Activated B cell treated with CpG ODN at 0.5 μM for 24 hours (primary cell): ENCODE results near the gene B4GAT1. TPM values are rescaled to one million over a fixed set of nuclear protein-coding genes. Genes with fewer than 3 reads are reported as not detected.
"Not testable (repeated sequence)": the region's sequence is repeated elsewhere in the genome, so short reads cannot be mapped to it uniquely, and the experiment has no call there.

ENCODE experiments used
- ATAC-seq: fragments of 200-7000 bp; cut with Tn5 transposase; one replicate; pipeline ENCODE4 v1.10.0; 2021; ENCODE audit warnings: low read depth, mild to moderate bottlenecking, moderate library complexity
- CTCF ChIA-PET: fragments of 350-600 bp; sonication (Branson Sonifier 250); formaldehyde crosslinking; loops from one replicate; lab custom pipeline; 2021; ENCODE audit warnings: antibody characterized with exemption; lab: Charles Lee
- POLR2A ChIA-PET: fragments of 350-600 bp; sonication (Branson Sonifier 250); formaldehyde crosslinking; loops from one replicate; lab custom pipeline; 2021; ENCODE audit warnings: antibody characterized with exemption; lab: Charles Lee
- DNase-seq: peaks from one replicate; pipeline ENCODE4 v3.0.0; 2022
- H3K27ac Mint-ChIP-seq: one replicate; pipeline ENCODE4 v1.8.0; 2020; ENCODE audit warnings: mixed read lengths
- H3K27me3 Mint-ChIP-seq: one replicate; pipeline ENCODE4 v1.8.0; 2021; ENCODE audit warnings: mixed read lengths
- H3K36me3 Mint-ChIP-seq: one replicate; pipeline ENCODE4 v1.8.0; 2021; ENCODE audit warnings: low read depth, mixed read lengths
- H3K4me1 Mint-ChIP-seq: one replicate; pipeline ENCODE4 v1.8.0; 2021; ENCODE audit warnings: mixed read lengths
- H3K4me3 Mint-ChIP-seq: one replicate; pipeline ENCODE4 v1.8.0; 2020; ENCODE audit warnings: mild to moderate bottlenecking, mixed read lengths
- H3K9me3 Mint-ChIP-seq: one replicate; pipeline ENCODE4 v1.8.0; 2020; ENCODE audit warnings: mixed read lengths
- intact Hi-C: fragments of 100-400 bp; cut with micrococcal nuclease; formaldehyde crosslinking; loops from one replicate; pipeline ENCODE4 v1.15.1; 2024
- total RNA-seq: library from RNA; stranded (reverse); gene quantifications from 2 replicates; pipeline ENCODE4 v1.2.3, GENCODE V29; 2022
- TF ChIP-seq, protein P1 (sequence below): fragments of 200-600 bp; IDR thresholded peaks from one replicate; pipeline ENCODE4 v1.8.0; 2022; ENCODE audit warnings: antibody characterized with exemption, mild to moderate bottlenecking

Gene B4GAT1
- total RNA-seq, 1 donor from 2014 or later: 1.9 TPM

DNA sequence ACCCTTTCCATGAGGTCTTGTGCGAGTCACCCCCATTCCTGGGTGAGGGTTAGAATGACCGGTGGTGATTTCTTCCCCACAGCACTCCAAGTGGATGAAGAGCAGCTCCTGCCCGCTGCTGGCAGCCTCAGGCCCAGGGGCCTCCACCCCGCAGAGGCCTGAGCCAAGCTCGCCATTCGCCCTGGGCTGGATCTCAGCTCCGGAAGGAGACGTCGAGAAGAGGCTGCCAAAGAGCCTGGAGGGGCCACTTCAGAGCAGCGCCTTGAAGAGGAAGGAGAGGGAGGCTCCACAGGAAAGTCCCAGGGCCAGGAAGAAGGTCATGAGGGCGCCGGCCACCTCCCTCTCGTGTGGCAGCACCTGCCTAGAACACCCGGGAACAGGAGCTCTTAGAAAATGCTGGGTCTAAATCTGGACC is 15.8 kb upstream of the B4GAT1 start:
- no peaks in the 10 kb centered on the region for H3K4me1 Mint-ChIP-seq

DNA sequence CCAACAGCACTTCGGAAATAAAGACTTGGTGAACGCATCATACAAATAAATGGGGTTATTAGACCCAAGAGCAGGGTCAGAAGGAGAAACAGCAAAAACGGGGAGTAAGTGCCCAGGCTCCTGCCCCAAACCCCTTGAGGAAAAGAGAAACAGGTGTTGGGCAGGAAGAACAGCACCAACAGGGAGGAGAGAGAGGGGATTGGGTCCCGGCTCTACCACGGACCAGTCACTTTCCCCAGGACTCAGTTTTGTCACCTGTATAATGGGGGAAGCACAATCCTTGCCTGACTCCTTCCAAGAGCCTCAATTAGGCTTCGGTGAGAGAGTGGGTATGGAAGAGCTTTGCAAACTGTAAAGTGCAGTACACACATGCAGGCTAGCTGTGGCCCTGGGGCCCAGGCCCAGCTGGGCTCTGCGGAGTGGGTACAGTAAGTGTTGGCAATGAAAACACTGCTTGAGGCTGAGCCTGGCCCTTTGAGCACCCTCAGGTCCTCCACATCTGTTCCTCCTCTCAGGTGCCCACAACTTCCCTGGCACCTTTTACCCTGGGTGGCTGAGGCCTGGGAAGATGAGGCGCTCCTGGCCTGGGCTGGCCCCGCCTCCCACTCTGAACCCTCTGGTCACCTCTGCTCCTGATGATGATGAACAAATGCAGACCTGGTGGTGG is 15.2 kb upstream of the B4GAT1 start:
- intact Hi-C loops: no loop called here
- Mint-ChIP-seq H3K36me3 (no peaks in the 10 kb centered on the region), H3K27me3 (no peaks in the 10 kb centered on the region), H3K4me1 (no peaks in the 10 kb centered on the region), H3K9me3 (no peaks in the 10 kb centered on the region), H3K27ac (no peak overlapping the region), H3K4me3 (no peak overlapping the region)
- DNase-seq (no peak), ATAC-seq (no peak)
- CTCF ChIA-PET: interaction anchor here (1.1 to 2.2 kb wide), 2 partner anchors 16 to 23 kb away, joined by 3 to 10 read pairs; partner anchors contain the start of gene B4GAT1
- TF ChIP-seq, protein P1, sequence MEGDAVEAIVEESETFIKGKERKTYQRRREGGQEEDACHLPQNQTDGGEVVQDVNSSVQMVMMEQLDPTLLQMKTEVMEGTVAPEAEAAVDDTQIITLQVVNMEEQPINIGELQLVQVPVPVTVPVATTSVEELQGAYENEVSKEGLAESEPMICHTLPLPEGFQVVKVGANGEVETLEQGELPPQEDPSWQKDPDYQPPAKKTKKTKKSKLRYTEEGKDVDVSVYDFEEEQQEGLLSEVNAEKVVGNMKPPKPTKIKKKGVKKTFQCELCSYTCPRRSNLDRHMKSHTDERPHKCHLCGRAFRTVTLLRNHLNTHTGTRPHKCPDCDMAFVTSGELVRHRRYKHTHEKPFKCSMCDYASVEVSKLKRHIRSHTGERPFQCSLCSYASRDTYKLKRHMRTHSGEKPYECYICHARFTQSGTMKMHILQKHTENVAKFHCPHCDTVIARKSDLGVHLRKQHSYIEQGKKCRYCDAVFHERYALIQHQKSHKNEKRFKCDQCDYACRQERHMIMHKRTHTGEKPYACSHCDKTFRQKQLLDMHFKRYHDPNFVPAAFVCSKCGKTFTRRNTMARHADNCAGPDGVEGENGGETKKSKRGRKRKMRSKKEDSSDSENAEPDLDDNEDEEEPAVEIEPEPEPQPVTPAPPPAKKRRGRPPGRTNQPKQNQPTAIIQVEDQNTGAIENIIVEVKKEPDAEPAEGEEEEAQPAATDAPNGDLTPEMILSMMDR: no peak
- POLR2A ChIA-PET: interaction anchor here (1.3 to 2.1 kb wide), 2 partner anchors 9 to 24 kb away, joined by 4 to 8 read pairs; partner anchors contain the start of gene SLC29A2

More for the DNA sequence above, 15.8 kb upstream of the B4GAT1 start:
- intact Hi-C loops: no loop called here
- no peaks in the 10 kb centered on the region for H3K27me3 Mint-ChIP-seq
- no peak overlapping the region for H3K27ac Mint-ChIP-seq
- H3K4me3 Mint-ChIP-seq: no peak overlapping the region
- TF ChIP-seq, protein P1: no peak
- ChIA-PET CTCF (interaction anchor here (0.6 to 2.2 kb wide), 4 partner anchors 23 to 286 kb away, joined by 3 to 10 read pairs (median 4); no protein-coding TSS in a partner anchor), POLR2A (interaction anchor here (1.3 to 2.1 kb wide), 2 partner anchors 9 to 23 kb away, joined by 4 to 8 read pairs; partner anchors contain the start of gene SLC29A2)
- ATAC-seq (no peak), DNase-seq (no peak)
- H3K9me3 Mint-ChIP-seq: no peaks in the 10 kb centered on the region
- H3K36me3 Mint-ChIP-seq: no peaks in the 10 kb centered on the region

DNA sequence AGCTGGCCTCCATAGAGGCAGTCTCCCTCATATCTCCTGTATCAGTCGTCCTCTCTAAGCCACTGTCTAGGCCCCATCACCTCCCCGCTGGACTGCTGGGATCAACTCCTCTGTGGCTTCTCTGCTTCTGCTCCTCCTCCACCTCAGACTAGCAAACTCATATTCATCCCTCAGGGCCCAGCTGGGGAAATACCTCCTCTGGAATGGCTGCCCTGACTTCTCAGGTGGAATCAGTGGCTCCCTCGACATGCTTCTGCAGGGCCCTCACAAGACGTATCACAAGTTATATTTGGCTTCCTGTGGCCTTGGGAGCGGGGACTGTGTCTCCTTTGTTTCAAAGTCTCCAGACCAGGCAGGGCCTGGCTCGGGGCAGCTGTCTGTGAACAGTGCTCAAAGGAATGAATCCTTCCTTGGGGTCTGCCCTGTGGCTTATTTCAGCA is 14.1 kb upstream of the B4GAT1 start:
- Mint-ChIP-seq H3K36me3 (no peaks in the 10 kb centered on the region), H3K27me3 (no peaks in the 10 kb centered on the region), H3K9me3 (no peaks in the 10 kb centered on the region), H3K27ac (no peak overlapping the region), H3K4me1 (no peaks in the 10 kb centered on the region), H3K4me3 (no peak overlapping the region)
- TF ChIP-seq, protein P1: no peak
- DNase-seq (no peak), ATAC-seq (no peak)
- ChIA-PET POLR2A (interaction anchor here (1.2 kb wide), 1 partner anchor 11 kb away, joined by 3 read pairs; no protein-coding TSS in a partner anchor), CTCF (interaction anchor here (1.1 to 1.5 kb wide), 2 partner anchors 14 to 25 kb away, joined by 3 to 5 read pairs; partner anchors contain the start of gene B4GAT1)
- intact Hi-C loops: no loop called here

DNA sequence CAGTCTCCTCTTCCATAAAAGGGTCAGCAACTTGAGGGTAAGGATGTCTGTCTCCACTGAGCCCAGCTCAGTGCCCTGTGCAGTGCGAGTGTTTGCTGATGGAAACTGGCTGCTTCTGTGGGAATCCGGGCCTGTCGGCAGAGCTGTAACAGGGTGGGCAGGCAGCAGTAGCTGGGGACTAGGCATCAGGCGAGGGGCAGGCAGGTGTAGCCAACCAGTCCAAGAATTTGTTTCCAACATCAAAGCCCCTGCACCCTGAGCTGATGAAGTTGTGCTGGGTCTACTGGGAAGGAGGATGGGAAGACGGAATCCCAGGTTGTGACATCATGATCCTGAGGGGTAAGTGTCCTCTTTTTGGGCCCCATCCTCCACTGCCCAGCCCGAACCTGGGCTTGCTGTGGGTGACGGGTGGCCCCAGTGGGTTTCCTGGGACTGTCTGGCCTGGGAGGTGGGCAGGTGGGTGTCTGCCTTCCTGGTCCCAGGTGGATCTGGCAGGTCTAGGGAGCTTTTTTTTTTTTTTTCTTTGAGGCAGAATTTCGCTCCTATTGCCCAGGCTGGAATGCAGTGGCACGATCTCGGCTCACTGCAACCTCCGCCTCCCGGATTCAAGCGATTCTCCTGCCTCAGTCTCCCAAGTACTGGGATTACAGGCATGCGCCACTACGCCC is 13.1 kb upstream of the B4GAT1 start:
- ChIA-PET CTCF (interaction anchor here (1.5 kb wide), 1 partner anchor 26 kb away, joined by 5 read pairs; no protein-coding TSS in a partner anchor), POLR2A (interaction anchor here (0.7 to 1.2 kb wide), 2 partner anchors 10 to 45 kb away, joined by 3 to 7 read pairs; no protein-coding TSS in a partner anchor)
- Mint-ChIP-seq H3K36me3 (no peaks in the 10 kb centered on the region), H3K4me1 (no peaks in the 10 kb centered on the region), H3K9me3 (no peaks in the 10 kb centered on the region), H3K27ac (no peak overlapping the region), H3K27me3 (no peaks in the 10 kb centered on the region), H3K4me3 (no peak overlapping the region)
- TF ChIP-seq, protein P1: no peak
- intact Hi-C loops: no loop called here
- no peak for ATAC-seq
- DNase-seq: no peak

DNA sequence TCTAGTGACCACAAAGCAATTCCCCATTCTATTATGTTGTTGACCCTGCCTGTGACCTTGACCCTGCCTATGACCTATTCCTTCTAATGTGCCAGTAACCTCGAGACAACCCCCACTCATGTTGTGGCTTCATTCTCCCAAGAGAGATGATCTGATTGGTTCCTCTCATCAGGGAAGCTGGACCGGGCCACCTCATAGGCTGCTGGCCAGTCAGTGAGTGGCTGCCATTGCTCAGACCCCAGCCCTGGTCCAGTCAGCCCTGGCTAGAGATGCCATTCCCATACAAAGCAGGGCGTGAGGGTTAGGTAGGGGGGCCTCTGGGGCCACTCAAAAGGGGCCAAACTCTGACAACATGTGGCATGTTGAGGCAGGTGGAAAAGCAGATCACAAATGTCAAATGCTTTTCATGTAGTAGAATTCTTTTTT is 12.2 kb upstream of the B4GAT1 start:
- Mint-ChIP-seq H3K27ac (no peak overlapping the region), H3K36me3 (no peaks in the 10 kb centered on the region), H3K4me1 (no peaks in the 10 kb centered on the region), H3K27me3 (no peaks in the 10 kb centered on the region), H3K4me3 (no peak overlapping the region), H3K9me3 (no peaks in the 10 kb centered on the region)
- POLR2A ChIA-PET: interaction anchor here (0.7 kb wide), 1 partner anchor 44 kb away, joined by 7 read pairs; no protein-coding TSS in a partner anchor
- CTCF ChIA-PET: no interaction called here
- intact Hi-C loops: no loop called here
- TF ChIP-seq, protein P1: no peak
- no peak for DNase-seq
- no peak for ATAC-seq

DNA sequence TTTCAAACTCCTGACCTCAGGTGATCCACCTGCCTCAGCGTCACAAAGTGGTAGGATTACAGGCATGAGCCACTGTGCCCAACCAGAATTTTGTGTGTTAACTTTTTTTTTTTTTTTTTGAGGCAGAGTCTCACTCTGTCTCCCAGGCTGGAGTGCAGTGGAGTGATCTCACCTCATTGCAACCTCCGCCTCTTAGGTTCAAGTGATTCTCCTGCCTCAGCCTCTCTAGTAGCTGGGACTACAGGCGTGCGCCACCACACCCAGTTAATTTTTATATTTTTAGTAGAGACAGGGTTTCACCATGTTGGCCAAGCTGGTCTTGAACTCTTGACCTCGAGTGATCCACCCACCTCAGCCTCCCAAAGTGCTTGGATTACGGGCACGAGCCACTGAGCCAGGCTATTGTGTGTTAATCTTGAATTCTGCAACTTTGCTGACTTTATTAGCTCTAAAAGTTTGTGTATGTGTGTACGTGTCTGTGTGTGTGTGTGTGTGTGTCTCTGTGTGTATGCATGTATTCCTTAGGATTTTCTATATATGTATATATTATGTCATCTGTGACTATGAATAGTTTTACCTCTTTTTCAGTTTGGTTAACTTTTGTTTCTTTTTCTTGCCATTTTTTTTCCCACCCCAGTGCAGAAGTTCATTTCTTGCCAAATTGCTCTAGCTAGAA is 3.3 kb upstream of the B4GAT1 start:
- H3K27ac Mint-ChIP-seq, H3K9me3 Mint-ChIP-seq, intact Hi-C loops, H3K4me3 Mint-ChIP-seq, CTCF ChIA-PET, DNase-seq, H3K36me3 Mint-ChIP-seq, ATAC-seq, H3K27me3 Mint-ChIP-seq: not testable (repeated sequence)
- peaks cover 14% of the 10 kb centered on the region for H3K4me1 Mint-ChIP-seq
- POLR2A ChIA-PET: interaction anchor here (0.5 to 1.0 kb wide), 3 partner anchors 10 to 1677 kb away, joined by 3 to 6 read pairs (median 4); no protein-coding TSS in a partner anchor
